T-helper 17 cell (primary cell): ENCODE data around the gene FAM118A. TPM values are rescaled to one million over a fixed set of nuclear protein-coding genes. Genes with fewer than 3 reads are reported as not detected.
"Not testable (repeated sequence)": the region's sequence is repeated elsewhere in the genome, so short reads cannot be mapped to it uniquely, and the experiment has no call there.

Experiments
- ATAC-seq: fragments of 150-1000 bp; cut with Tn5 transposase; 2 replicates; pipeline ENCODE4 v1.10.0; 2021; ENCODE audit warnings: mild to moderate bottlenecking, moderate library complexity
- DNase-seq, 3 donors: peaks; one replicate each; pipeline versions ENCODE4 v3.0.0 to v3.0.0-alpha.2; 2020 to 2021
- H3K9me3 ChIP-seq: one replicate; pipeline ENCODE4 v1.7.0; 2013; ENCODE audit warnings: low read length, mild to moderate bottlenecking; ENCODE audit not compliant: control insufficient read depth, poor library complexity, severe bottlenecking
- H3K27ac Mint-ChIP-seq: one replicate; pipeline ENCODE4 v1.8.0; 2022; ENCODE audit warnings: mild to moderate bottlenecking, moderate library complexity, mixed read lengths
- H3K27me3 Mint-ChIP-seq: one replicate; pipeline ENCODE4 v1.8.0; 2022; ENCODE audit warnings: mixed read lengths
- H3K36me3 Mint-ChIP-seq: one replicate; pipeline ENCODE4 v1.8.0; 2022; ENCODE audit warnings: low read depth, mixed read lengths
- H3K4me1 Mint-ChIP-seq: one replicate; pipeline ENCODE4 v1.8.0; 2022; ENCODE audit warnings: mild to moderate bottlenecking, mixed read lengths
- H3K4me3 Mint-ChIP-seq: one replicate; pipeline ENCODE4 v1.8.0; 2022; ENCODE audit warnings: mild to moderate bottlenecking, moderate library complexity, mixed read lengths
- total RNA-seq, 4 donors: library from RNA in 2 of 4; stranded (reverse) in 2 of 4; gene quantifications; one replicate each; pipeline ENCODE4 v1.2.3 and lab custom pipeline; 2022 to 2026

The FAM118A gene
- total RNA-seq, 2 donors from 2014 or later, result 162 to 200 TPM

GRCh38 chr22:45271667-45272201 is 38.0 kb upstream of the FAM118A start:
- Mint-ChIP-seq H3K4me3 (no peak overlapping the region), H3K4me1 (peaks cover 12% of the 10 kb centered on the region), H3K27me3 (peaks cover 21% of the 10 kb centered on the region), H3K27ac (peak overlapping the region; percentile 43), H3K36me3 (no peaks in the 10 kb centered on the region)
- no peak for ATAC-seq
- H3K9me3 ChIP-seq, result no peaks in the 10 kb centered on the region
- DNase-seq, result no peak

GRCh38 chr22:45272498-45272897 is 37.2 kb upstream of the FAM118A start:
- ATAC-seq (no peak), DNase-seq (no peak)
- H3K36me3 Mint-ChIP-seq, result no peaks in the 10 kb centered on the region
- H3K9me3 ChIP-seq, result no peaks in the 10 kb centered on the region
- H3K4me3 Mint-ChIP-seq, result no peak overlapping the region
- H3K27me3 Mint-ChIP-seq, result peaks cover 21% of the 10 kb centered on the region
- H3K27ac Mint-ChIP-seq, result no peak overlapping the region
- peaks cover 12% of the 10 kb centered on the region for H3K4me1 Mint-ChIP-seq

- Mint-ChIP-seq H3K4me3 (no peak overlapping the region), H3K27ac (no peak overlapping the region), H3K4me1 (peaks cover 13% of the 10 kb centered on the region), H3K27me3 (peaks cover 21% of the 10 kb centered on the region), H3K36me3 (no peaks in the 10 kb centered on the region)
- H3K9me3 ChIP-seq, result no peaks in the 10 kb centered on the region
- DNase-seq (no peak), ATAC-seq (no peak)
Observed at GRCh38 chr22:45273452-45274075, 36.2 kb upstream of the FAM118A start.

GRCh38 chr22:45276507-45277105 is 33.1 kb upstream of the FAM118A start:
- Mint-ChIP-seq H3K27ac (no peak overlapping the region), H3K36me3 (no peaks in the 10 kb centered on the region), H3K4me3 (no peak overlapping the region), H3K4me1 (peaks cover 2% of the 10 kb centered on the region), H3K27me3 (peaks cover 22% of the 10 kb centered on the region)
- DNase-seq, result no peak
- no peak for ATAC-seq
- H3K9me3 ChIP-seq, result no peaks in the 10 kb centered on the region

- H3K27ac Mint-ChIP-seq, H3K4me3 Mint-ChIP-seq, H3K9me3 ChIP-seq, H3K36me3 Mint-ChIP-seq, H3K4me1 Mint-ChIP-seq, DNase-seq, ATAC-seq: not testable (repeated sequence)
- H3K27me3 Mint-ChIP-seq, result peaks cover 17% of the 10 kb centered on the region
Observed at GRCh38 chr22:45277720-45278119, 32.0 kb upstream of the FAM118A start.

DNA sequence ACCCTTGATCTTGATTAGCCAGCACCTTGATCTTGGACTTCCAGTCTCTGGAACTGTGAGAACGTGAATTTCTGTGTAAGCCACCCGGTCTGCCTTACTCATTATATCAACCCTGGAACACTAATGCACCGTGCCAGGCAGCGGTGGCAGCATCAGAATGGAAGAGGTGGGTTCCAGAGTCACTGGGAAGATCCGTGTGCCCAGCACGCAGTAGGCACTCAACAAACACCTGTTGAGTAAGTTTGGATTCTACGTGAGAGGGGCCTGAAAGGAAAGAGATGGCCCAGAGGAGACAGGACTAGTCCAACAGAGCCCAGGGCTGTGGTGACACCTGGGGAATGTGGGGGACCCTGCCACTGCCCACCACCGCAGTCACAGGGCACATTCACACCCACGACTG is 31.6 kb upstream of the FAM118A start:
- Mint-ChIP-seq H3K36me3 (no peaks in the 10 kb centered on the region), H3K27me3 (peaks cover 17% of the 10 kb centered on the region), H3K27ac (no peak overlapping the region), H3K4me3 (no peak overlapping the region), H3K4me1 (peaks cover 2% of the 10 kb centered on the region)
- ATAC-seq (no peak), DNase-seq (no peak)
- no peaks in the 10 kb centered on the region for H3K9me3 ChIP-seq

- no peak for ATAC-seq
Observed at GRCh38 chr22:45280587-45280980, 29.1 kb upstream of the FAM118A start.

GRCh38 chr22:45281010-45281409 is 28.7 kb upstream of the FAM118A start:
- no peak overlapping the region for H3K27ac Mint-ChIP-seq

More at GRCh38 chr22:45280587-45280980, 29.1 kb upstream of the FAM118A start:
- Mint-ChIP-seq H3K4me3 (no peak overlapping the region), H3K4me1 (peaks cover 2% of the 10 kb centered on the region), H3K27me3 (peaks cover 11% of the 10 kb centered on the region), H3K27ac (no peak overlapping the region), H3K36me3 (no peaks in the 10 kb centered on the region)
- H3K9me3 ChIP-seq, result no peaks in the 10 kb centered on the region
- DNase-seq, result no peak

GRCh38 chr22:45284705-45285262 is 24.9 kb upstream of the FAM118A start, which contains the start of gene UPK3A:
TSS of gene UPK3A (plus strand) at chr22:45284949. CDS start at chr22:45285014, 65 bp downstream.
- DNase-seq, result peak; percentile 57 to 59 (median 58)
- H3K4me3 Mint-ChIP-seq, result peak within 1 kb of the TSS; percentile 76

More at GRCh38 chr22:45281010-45281409, 28.7 kb upstream of the FAM118A start:
- Mint-ChIP-seq H3K27me3 (peaks cover 12% of the 10 kb centered on the region), H3K36me3 (no peaks in the 10 kb centered on the region), H3K4me3 (no peak overlapping the region), H3K4me1 (peaks cover 2% of the 10 kb centered on the region)
- DNase-seq (no peak), ATAC-seq (no peak)
- H3K9me3 ChIP-seq, result no peaks in the 10 kb centered on the region

DNA sequence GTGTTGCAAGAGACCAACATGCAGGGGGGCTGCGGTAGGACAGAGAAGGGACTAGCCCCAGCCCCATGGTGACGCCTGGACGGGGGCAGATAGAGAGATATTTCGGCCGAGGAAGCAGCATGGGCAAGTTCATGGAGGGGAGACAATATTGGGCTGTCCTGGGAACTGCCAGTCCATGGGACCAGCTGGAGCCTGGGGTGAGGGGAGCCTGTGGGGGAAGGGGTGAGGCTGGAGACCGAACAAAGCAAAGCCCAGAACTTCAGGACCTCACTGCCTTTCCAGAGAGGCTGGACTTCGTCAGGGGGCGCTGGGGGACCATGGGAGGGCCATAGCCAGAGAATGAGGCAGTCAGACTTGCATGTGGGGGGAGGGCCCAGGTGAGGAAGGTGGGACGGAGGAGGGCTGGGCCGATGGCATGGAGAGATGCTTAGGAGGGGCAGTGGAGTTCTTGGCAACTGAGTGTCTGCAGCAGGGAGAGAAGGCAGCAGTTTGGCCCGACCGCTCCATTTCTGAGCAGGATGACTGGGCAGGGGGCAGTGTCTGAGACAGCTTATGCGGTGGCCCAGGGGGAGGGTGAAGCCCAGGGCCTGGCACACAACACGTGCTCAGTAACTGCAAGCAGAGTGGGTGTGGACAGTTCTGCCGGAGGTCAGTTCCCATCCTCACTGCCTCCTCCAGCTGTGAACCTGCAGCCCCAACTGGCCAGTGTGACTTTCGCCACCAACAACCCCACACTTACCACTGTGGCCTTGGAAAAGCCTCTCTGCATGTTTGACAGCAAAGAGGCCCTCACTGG is 24.3 kb upstream of the FAM118A start:
- Mint-ChIP-seq H3K4me1 (no peaks in the 10 kb centered on the region), H3K36me3 (no peaks in the 10 kb centered on the region), H3K27ac (no peak overlapping the region), H3K27me3 (peaks cover 24% of the 10 kb centered on the region), H3K4me3 (no peak overlapping the region)
- DNase-seq, result no peak
- ATAC-seq, result no peak
- H3K9me3 ChIP-seq, result no peaks in the 10 kb centered on the region

More at GRCh38 chr22:45284705-45285262, 24.9 kb upstream of the FAM118A start, which contains the start of gene UPK3A:
- no peak within 1 kb of the TSS for H3K27ac Mint-ChIP-seq
- H3K36me3 Mint-ChIP-seq, result no peaks in the 10 kb centered on the region
- H3K4me1 Mint-ChIP-seq, result no peaks in the 10 kb centered on the region
- H3K27me3 Mint-ChIP-seq, result peaks cover 24% of the 10 kb centered on the region
- no peaks in the 10 kb centered on the region for H3K9me3 ChIP-seq
- ATAC-seq, result peak; percentile 99

DNA sequence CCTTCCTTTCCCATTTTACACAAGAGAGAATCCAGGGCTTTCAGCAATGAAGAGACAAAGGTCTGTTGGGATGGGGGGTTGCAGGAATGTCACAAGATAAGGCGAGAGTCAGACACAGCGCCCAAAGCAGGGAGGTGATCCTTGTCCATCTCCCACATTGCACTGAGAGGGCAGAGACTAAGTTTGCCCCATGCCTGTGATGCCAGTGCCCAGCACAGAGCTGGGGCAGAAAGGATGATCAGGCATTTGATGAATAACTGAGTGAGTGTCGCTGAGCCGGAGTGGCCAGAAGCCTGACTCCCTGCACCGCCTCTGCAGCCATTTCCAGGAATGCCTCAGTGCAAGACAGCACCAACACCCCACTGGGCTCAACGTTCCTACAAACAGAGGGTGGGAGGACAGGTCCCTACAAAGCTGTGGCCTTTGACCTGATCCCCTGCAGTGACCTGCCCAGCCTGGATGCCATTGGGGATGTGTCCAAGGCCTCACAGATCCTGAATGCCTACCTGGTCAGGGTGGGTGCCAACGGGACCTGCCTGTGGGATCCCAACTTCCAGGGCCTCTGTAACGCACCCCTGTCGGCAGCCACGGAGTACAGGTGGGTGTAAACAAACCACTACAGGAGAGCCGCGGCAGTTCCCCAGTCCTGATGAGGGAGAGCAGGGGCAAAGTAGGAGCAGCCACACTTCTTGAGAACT is 22.7 kb upstream of the FAM118A start:
- Mint-ChIP-seq H3K27me3 (peaks cover 19% of the 10 kb centered on the region), H3K36me3 (no peaks in the 10 kb centered on the region), H3K4me3 (no peak overlapping the region), H3K4me1 (no peaks in the 10 kb centered on the region), H3K27ac (no peak overlapping the region)
- DNase-seq (no peak), ATAC-seq (no peak)
- no peaks in the 10 kb centered on the region for H3K9me3 ChIP-seq

DNA sequence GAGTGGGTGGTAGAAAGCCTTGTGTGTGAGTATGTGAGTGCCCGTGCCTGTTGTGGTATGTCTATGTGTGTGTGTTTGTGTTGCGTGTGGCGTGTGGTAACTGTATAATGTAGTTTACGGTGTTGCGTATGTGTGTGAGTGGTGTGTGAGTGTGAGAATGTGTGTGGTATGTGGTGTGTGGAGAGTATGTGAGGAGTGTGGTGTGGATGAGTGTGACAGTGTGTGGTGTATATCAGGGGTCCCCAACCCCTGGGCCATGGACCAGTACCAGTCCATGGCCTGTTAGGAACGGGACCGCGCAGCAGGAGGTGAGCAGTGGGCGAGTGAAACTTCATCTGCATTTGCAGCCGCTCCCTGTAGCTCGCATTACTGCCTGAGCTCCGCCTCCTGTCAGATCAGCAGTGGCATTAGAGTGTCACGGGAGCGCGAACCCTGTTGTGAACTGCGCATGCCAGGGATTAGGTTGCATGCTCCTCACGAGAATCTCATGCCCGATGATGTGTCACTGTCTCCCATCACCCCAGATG is 19.3 kb upstream of the FAM118A start:
- Mint-ChIP-seq H3K27me3 (peaks cover 13% of the 10 kb centered on the region), H3K36me3 (no peaks in the 10 kb centered on the region), H3K27ac (no peak overlapping the region), H3K4me3 (no peak overlapping the region), H3K4me1 (no peaks in the 10 kb centered on the region)
- no peak for ATAC-seq
- no peaks in the 10 kb centered on the region for H3K9me3 ChIP-seq
- DNase-seq, result no peak
